ENCODE results near the gene MAP4K3.

DNA sequence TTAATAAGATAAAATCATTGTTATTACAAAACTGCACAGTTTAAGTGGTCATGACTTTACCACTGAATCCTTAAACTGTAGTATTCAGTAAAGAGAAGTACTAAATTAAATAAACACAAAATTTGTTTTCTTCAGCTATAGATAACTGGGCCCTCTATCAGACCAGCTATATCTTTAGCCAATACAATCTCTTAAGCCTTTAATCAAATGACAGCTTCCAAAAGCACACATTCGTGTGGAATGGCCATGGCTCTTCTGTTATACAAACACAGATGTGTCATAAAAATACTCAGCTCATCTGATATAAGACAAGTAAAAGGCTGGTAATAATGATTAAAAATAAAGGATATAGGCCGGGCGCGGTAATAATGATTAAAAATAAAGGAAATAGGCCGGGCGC, 135.7 kb downstream of the MAP4K3 start:
- TF ChIP-seq, protein P1, sequence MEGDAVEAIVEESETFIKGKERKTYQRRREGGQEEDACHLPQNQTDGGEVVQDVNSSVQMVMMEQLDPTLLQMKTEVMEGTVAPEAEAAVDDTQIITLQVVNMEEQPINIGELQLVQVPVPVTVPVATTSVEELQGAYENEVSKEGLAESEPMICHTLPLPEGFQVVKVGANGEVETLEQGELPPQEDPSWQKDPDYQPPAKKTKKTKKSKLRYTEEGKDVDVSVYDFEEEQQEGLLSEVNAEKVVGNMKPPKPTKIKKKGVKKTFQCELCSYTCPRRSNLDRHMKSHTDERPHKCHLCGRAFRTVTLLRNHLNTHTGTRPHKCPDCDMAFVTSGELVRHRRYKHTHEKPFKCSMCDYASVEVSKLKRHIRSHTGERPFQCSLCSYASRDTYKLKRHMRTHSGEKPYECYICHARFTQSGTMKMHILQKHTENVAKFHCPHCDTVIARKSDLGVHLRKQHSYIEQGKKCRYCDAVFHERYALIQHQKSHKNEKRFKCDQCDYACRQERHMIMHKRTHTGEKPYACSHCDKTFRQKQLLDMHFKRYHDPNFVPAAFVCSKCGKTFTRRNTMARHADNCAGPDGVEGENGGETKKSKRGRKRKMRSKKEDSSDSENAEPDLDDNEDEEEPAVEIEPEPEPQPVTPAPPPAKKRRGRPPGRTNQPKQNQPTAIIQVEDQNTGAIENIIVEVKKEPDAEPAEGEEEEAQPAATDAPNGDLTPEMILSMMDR (conservative IDR thresholded peaks at IDR 0.05; ENCODE audit: low read length) = no peak
- no peak for TF ChIP-seq EZH2phosphoT487 (IDR thresholded peaks at IDR 0.05; ENCODE audit: borderline replicate concordance, low read depth, low read length)
